Spinal cord (tissue), 10 donors: ENCODE data around the gene CHAF1B. TPM values are rescaled to one million over a fixed set of nuclear protein-coding genes. Genes with fewer than 3 reads are reported as not detected.
"Not testable (repeated sequence)": the region's sequence is repeated elsewhere in the genome, so short reads cannot be mapped to it uniquely, and the experiment has no call there.

Experiments
- DNase-seq, 6 donors: peaks; one replicate each; pipeline versions ENCODE4 v3.0.0 to v3.0.0-alpha.2; 2013 to 2015; ENCODE audit warnings: low spot score in 6 of 6, low read depth in 4 of 6
- H3K27ac ChIP-seq: one replicate; pipeline ENCODE4 v1.5.1; 2013; ENCODE audit warnings: low read depth, low read length, control low read depth
- H3K27me3 ChIP-seq: one replicate; pipeline ENCODE4 v1.6.1; 2013; ENCODE audit warnings: low read length; ENCODE audit not compliant: control insufficient read depth, insufficient read depth
- H3K36me3 ChIP-seq: one replicate; pipeline ENCODE4 v1.6.1; 2013; ENCODE audit warnings: low read length; ENCODE audit not compliant: control insufficient read depth, insufficient read depth
- H3K4me1 ChIP-seq: one replicate; pipeline ENCODE4 v1.6.1; 2013; ENCODE audit warnings: low read length; ENCODE audit not compliant: control insufficient read depth, insufficient read depth
- H3K4me3 ChIP-seq: one replicate; pipeline ENCODE4 v1.5.1; 2013; ENCODE audit warnings: low read depth, low read length, control low read depth
- H3K9me3 ChIP-seq: one replicate; pipeline ENCODE4 v1.6.1; 2013; ENCODE audit warnings: low read length; ENCODE audit not compliant: control insufficient read depth, insufficient read depth
- WGBS: methylation state at CpG from one replicate; pipeline ENCODE4 v1.1.5; 2013; ENCODE audit warnings: missing lambda C conversion rate; ENCODE audit not compliant: insufficient coverage; 5-methylcytosine and 5-hydroxymethylcytosine counted together
- polyA plus RNA-seq, 2 donors: library from polyadenylated mRNA; unstranded; fragments of 120-200 nt; gene quantifications; one replicate each; pipeline ENCODE4 v1.2.1, GENCODE V29; 2013; ENCODE audit not compliant: insufficient read length in 2 of 2
- total RNA-seq, 2 donors: library from RNA; depleted of rRNA in 1 of 2; stranded (reverse); fragments of 120-200 nt in 1 of 2; fragments of >200 nt in 1 of 2; gene quantifications; one replicate each; pipeline versions ENCODE4 v1.2.3 to v1.2.4, GENCODE V29; 2013 to 2014
- donor health status: healthy.

Gene CHAF1B
- total and polyA plus RNA-seq, 4 donors = 2.6 to 6.9 (median 4.8) TPM

DNA sequence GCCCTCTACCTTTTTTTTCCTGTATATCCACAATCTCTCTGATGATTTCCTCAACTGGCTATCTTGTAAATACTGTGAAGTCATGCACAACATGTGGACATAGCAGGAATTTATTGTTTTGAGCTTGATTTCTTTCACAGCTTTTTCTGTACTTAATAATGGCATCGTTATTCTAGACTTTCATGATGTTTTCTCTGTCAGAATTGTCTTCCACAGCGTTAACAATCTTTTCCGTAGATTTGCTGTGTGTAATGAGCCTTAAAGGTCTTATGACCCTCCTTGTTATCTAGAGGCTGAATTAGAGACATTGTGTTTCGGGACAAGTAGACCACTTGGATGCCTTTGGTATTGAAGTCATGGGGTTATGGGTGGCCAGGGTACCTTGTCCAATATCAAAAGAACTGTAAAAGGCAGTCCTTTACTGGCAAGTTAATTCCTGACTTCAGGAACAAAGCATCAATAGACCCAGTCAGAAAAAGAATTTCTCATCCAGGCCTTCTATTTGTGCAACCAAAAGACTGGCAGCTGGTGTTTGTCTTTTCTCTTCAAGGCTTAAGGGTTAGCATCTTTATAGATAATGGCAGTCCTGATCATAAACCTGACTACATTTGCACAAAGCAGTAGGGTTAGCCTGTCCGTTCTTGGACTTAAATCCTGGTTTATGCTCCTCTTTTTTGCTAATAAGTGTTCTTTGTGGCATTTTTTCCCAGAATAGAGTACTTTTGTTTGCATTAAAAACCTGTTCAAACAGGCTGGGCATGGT is 30.1 kb upstream of the CHAF1B start:
- no peak overlapping the region for H3K4me3 ChIP-seq
- H3K36me3 ChIP-seq = peaks cover 18% of the 10 kb centered on the region
- H3K27me3 ChIP-seq = no peaks in the 10 kb centered on the region
- H3K4me1 ChIP-seq = no peaks in the 10 kb centered on the region
- no peak for DNase-seq
- no peaks in the 10 kb centered on the region for H3K9me3 ChIP-seq
- WGBS = 35% methylated on average over 2 of the region's 5 CpGs
- H3K27ac ChIP-seq = no peak overlapping the region

DNA sequence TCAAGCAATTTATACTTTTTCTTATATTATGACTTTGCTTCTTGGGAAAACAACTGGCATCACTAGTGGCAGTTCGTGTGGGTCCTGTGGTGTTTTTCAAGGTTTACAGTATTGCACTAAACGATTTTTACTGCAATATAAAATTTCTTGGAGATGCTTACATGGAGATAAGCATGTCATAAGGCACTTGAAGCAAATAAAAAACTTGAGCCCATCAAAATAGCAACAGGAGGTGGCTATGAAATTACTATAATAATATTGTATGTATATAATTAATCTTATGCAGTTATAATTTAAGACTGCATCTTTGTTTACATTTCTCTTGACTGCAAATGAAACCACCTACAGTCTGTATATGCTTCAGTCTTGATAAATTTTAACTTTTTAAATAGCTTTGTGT is 29.3 kb upstream of the CHAF1B start:
- no peaks in the 10 kb centered on the region for H3K27me3 ChIP-seq
- DNase-seq = peak in 1 of 6 donors; percentile 39
- H3K9me3 ChIP-seq = no peaks in the 10 kb centered on the region
- WGBS = no CpG with 5 or more reads among the region's 2 CpGs
- peaks cover 23% of the 10 kb centered on the region for H3K36me3 ChIP-seq
- no peak overlapping the region for H3K27ac ChIP-seq
- H3K4me1 ChIP-seq = no peaks in the 10 kb centered on the region
- H3K4me3 ChIP-seq = no peak overlapping the region

DNA sequence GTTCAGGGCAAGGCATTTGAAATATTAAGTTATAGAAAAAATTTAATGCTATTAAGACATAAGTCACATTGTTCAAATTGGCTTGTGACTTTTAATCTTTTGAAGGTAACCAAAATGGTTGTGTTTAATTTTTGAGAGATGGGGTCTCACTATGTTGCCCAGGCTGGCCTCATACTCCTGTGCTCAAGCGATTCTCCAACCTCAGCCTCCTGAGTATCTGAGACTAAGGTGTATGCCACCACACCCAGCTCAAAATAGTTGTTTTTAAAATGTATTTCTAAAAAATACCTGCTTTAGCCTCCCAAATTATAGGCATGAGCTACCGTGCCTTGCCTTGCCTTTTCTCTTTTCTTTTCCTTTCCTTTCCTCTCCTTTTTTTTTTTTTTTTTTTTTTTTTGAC is 26.0 kb upstream of the CHAF1B start:
- DNase-seq = no peak
- peaks cover 37% of the 10 kb centered on the region for H3K36me3 ChIP-seq
- no peaks in the 10 kb centered on the region for H3K9me3 ChIP-seq
- no peak overlapping the region for H3K27ac ChIP-seq
- no peak overlapping the region for H3K4me3 ChIP-seq
- H3K27me3 ChIP-seq = no peaks in the 10 kb centered on the region
- H3K4me1 ChIP-seq = no peaks in the 10 kb centered on the region
- no CpG with 5 or more reads among the region's 2 CpGs for WGBS

DNA sequence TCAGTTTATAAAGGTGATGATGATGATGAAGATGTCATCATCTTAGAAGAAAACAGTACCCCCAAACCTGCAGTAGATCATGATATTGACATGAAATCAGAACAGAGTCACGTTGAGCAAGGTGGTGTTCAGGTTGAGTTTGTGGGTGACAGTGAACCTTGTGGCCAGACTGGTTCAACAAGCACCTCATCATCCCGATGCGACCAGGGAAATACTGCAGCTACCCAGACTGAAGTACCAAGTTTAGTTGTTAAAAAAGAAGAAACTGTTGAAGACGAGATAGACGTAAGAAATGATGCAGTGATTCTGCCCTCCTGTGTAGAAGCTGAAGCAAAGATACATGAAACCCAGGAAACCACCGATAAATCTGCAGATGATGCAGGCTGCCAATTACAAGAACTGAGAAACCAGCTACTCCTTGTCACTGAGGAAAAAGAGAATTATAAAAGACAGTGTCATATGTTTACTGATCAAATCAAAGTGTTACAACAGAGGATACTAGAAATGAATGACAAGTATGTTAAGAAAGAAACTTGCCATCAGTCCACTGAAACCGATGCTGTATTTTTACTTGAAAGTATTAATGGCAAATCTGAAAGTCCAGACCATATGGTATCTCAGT is 16.0 kb upstream of the CHAF1B start:
- WGBS = 98% methylated on average over 5 of the region's 7 CpGs
- Histone ChIP-seq H3K4me3 (no peak overlapping the region), H3K27me3 (no peaks in the 10 kb centered on the region), H3K4me1 (no peaks in the 10 kb centered on the region), H3K36me3 (peaks cover 61% of the 10 kb centered on the region), H3K9me3 (no peaks in the 10 kb centered on the region), H3K27ac (no peak overlapping the region)
- DNase-seq = no peak

DNA sequence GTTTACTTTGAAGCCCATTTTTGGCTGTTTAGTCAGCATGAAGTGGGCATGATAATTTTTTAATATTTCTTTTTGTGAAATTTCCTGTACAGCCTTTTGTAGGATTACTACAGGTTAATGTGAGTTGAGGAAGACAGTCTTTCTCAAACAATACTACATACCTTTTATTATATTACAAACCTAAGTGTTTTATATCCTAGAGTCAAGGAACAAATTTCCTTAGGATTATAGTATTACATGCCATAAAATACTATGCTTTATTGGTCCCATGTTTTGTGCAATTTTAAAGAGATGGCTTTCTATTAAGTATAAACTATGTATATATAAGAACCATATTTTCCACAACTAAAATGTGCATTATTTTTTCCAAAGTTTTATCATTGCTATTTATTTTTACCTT is 9.2 kb upstream of the CHAF1B start:
- H3K9me3 ChIP-seq = no peaks in the 10 kb centered on the region
- H3K4me3 ChIP-seq = no peak overlapping the region

DNA sequence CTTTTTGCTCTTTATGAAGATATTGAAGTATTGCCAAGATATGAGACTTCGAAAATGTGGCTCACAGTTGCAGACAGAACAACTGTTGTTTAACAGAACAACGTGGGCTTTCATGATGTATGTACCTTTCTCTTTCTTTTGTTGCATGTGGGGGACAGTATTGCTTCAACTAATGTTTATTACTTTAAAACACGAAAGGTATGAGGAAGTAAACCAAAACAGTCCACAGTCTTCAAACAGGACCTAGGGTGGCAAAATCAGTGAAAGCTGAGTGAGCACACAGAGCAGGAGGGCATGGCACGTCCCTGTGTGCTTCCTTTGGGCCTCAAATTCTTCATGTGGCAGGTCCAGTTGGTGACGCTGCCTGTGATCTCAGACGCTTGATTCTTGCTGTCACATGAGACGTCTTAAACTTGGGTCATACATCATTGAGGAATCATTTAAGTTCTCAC is 7.8 kb upstream of the CHAF1B start:
- H3K4me3 ChIP-seq = no peak overlapping the region
- no peak for DNase-seq
- H3K27ac ChIP-seq = no peak overlapping the region
- H3K4me1 ChIP-seq = no peaks in the 10 kb centered on the region
- H3K9me3 ChIP-seq = no peaks in the 10 kb centered on the region
- peaks cover 20% of the 10 kb centered on the region for H3K36me3 ChIP-seq
- H3K27me3 ChIP-seq = no peaks in the 10 kb centered on the region
- WGBS = 86% methylated on average over 5 of the region's 7 CpGs

More for the DNA sequence above, 9.2 kb upstream of the CHAF1B start:
- peaks cover 26% of the 10 kb centered on the region for H3K36me3 ChIP-seq
- no peak overlapping the region for H3K27ac ChIP-seq
- H3K4me1 ChIP-seq = no peaks in the 10 kb centered on the region
- DNase-seq = no peak
- H3K27me3 ChIP-seq = no peaks in the 10 kb centered on the region

DNA sequence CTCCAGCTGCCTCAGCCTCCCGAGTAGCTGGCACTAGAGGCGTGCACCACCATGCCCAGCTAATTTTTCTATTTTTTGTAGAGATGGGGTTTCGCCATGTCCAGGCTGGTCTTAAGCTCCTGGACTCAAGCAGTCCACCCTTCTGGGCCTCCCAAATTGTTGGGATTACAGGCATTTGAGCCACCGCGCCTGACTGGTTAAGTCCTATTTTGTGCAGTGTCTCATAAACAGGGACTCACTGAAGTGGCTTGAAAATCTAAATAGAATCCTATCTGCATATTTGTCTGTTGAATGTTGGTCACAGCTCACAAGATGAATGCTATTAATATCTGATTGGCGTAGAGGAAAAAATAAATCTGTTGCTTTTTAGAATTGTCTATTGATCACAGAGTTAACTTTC is 5.9 kb upstream of the CHAF1B start:
- Histone ChIP-seq H3K9me3 (no peaks in the 10 kb centered on the region), H3K27me3 (no peaks in the 10 kb centered on the region), H3K27ac (no peak overlapping the region), H3K4me1 (no peaks in the 10 kb centered on the region), H3K36me3 (peaks cover 9% of the 10 kb centered on the region), H3K4me3 (no peak overlapping the region)
- no CpG with 5 or more reads among the region's 6 CpGs for WGBS
- DNase-seq = no peak

DNA sequence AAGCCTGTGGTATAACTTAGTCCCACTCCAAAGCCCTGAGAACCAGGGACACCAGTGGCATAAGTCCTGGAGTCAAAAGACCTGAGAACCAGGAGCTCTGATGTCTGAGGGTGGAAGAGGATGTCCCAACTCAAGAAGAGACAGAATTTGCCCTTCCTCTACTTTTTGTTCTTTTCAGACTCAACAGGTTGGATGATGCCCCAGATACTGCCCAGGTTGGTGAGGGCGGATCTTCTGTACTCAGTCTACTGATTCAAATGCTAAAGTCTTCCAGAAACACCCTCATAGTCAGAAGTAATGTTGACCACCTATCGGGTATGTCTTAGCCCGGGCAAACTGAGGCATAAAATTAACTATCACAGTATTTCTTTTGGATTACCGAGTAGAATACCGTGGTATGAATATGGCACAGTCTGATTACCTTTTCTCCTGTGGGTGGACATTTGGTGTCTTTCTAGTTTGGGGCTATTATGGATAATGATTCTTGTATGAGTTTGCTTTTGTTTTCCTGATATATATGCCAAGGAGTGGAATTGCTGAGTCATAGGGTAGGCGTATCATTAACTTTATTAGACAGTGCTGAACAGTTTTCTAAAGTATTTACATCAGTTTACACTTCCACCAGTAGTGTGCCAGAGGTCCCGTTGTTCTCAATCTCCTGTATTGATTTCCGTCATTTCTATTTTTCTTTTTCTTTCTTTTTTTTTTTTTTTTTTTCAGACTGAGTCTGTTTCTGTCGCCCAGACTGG is 3.2 kb upstream of the CHAF1B start:
- no peaks in the 10 kb centered on the region for H3K27me3 ChIP-seq
- DNase-seq = no peak
- H3K4me3 ChIP-seq = no peak overlapping the region
- no peaks in the 10 kb centered on the region for H3K36me3 ChIP-seq
- no peak overlapping the region for H3K27ac ChIP-seq
- peaks cover 6% of the 10 kb centered on the region for H3K4me1 ChIP-seq
- H3K9me3 ChIP-seq = no peaks in the 10 kb centered on the region
- WGBS = 100% methylated on average over 4 of the region's 9 CpGs

DNA sequence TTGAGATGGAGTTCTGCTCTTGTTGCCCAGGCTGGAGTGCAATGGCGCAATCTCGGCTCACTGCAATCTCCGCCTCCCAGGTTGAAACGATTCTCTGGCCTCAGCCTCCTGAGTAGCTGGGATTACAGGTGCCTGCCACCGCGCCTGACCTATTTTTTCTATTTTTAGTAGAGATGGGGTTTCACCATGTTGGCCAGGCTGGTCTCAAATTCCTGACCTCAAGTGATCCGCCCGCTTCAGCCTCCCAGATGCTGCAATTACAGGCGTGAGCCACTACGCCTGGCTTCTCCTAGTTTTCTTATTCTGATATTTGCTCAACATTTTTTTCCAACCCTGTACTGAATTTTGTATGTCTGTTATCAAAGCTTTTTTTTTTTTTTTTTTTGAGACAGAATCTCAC is 2.5 kb upstream of the CHAF1B start:
- not testable (repeated sequence) for H3K36me3 ChIP-seq, H3K4me3 ChIP-seq, H3K9me3 ChIP-seq, H3K27ac ChIP-seq, H3K4me1 ChIP-seq, DNase-seq, H3K27me3 ChIP-seq
- WGBS = 100% methylated on average over 1 of the region's 10 CpGs
